Endodermal cell (in vitro differentiated cells): ENCODE data around the gene HBE1. TPM values are rescaled to one million over a fixed set of nuclear protein-coding genes. Genes with fewer than 3 reads are reported as not detected.

Experiments used
- DNase-seq: peaks from one replicate; pipeline ENCODE4 v3.0.0-alpha.2; 2017
- H3K27ac ChIP-seq: 2 replicates; pipeline ENCODE4 v1.5.1; 2013; ENCODE audit warnings: mild to moderate bottlenecking, low read depth, low read length, moderate library complexity
- H3K27me3 ChIP-seq: 2 replicates; pipeline ENCODE4 v1.6.1; 2013; ENCODE audit warnings: mild to moderate bottlenecking, low read length, moderate library complexity; ENCODE audit not compliant: insufficient read depth, control insufficient read depth, poor library complexity, severe bottlenecking
- H3K36me3 ChIP-seq: 2 replicates; pipeline ENCODE4 v1.7.0; 2013; ENCODE audit warnings: mild to moderate bottlenecking, low read length, moderate library complexity; ENCODE audit not compliant: control insufficient read depth, insufficient read depth
- H3K4me1 ChIP-seq: one replicate; pipeline ENCODE4 v1.7.0; 2013; ENCODE audit warnings: low read length; ENCODE audit not compliant: control insufficient read depth, insufficient read depth
- H3K4me3 ChIP-seq: 2 replicates; pipeline ENCODE4 v1.5.1; 2013; ENCODE audit warnings: mild to moderate bottlenecking, low read length, moderate library complexity
- H3K9ac ChIP-seq: 2 replicates; pipeline ENCODE4 v1.6.1; 2013; ENCODE audit warnings: mild to moderate bottlenecking, low read length, moderate library complexity; ENCODE audit not compliant: poor library complexity, severe bottlenecking; ENCODE audit errors: extremely low read depth
- H3K9me3 ChIP-seq: 2 replicates; pipeline ENCODE4 v1.6.1; 2013; ENCODE audit warnings: mild to moderate bottlenecking, low read length, moderate library complexity; ENCODE audit not compliant: control insufficient read depth
- H3K27ac Mint-ChIP-seq: 2 replicates; pipeline ENCODE4 v1.8.0; 2020; ENCODE audit warnings: mixed read lengths
- H3K27me3 Mint-ChIP-seq: 2 replicates; pipeline ENCODE4 v1.8.0; 2021; ENCODE audit warnings: mild to moderate bottlenecking, mixed read lengths; ENCODE audit not compliant: insufficient read depth
- H3K36me3 Mint-ChIP-seq: 2 replicates; pipeline ENCODE4 v1.8.0; 2020; ENCODE audit warnings: low read depth, mixed read lengths
- H3K4me1 Mint-ChIP-seq: 2 replicates; pipeline ENCODE4 v1.8.0; 2020; ENCODE audit warnings: mixed read lengths
- H3K4me3 Mint-ChIP-seq: 2 replicates; pipeline ENCODE4 v1.8.0; 2020; ENCODE audit warnings: mild to moderate bottlenecking, moderate library complexity, mixed read lengths
- H3K9me3 Mint-ChIP-seq: 2 replicates; pipeline ENCODE4 v1.8.0; 2020; ENCODE audit warnings: mild to moderate bottlenecking, mixed read lengths
- CTCF ChIP-seq: fragments of 200-600 bp; sonication (generic); conservative IDR thresholded peaks from 2 replicates; pipeline ENCODE4 v1.5.0; 2021; ENCODE audit warnings: antibody characterized with exemption, mild to moderate bottlenecking
- WGBS, 2 experiments: methylation state at CpG; one replicate each; pipeline versions ENCODE4 v1.1.5 to v1.1.7; 2013; ENCODE audit warnings: missing lambda C conversion rate in 2 of 2, mixed read lengths in 1 of 2; ENCODE audit not compliant: insufficient coverage in 1 of 2, insufficient read length in 1 of 2; 5-methylcytosine and 5-hydroxymethylcytosine counted together
- total RNA-seq, 2 donors: library from RNA; stranded (reverse); fragmentation: NEBNext Ultra II Directional in 1 of 2; extraction: Animal tissue kit (Norgen Biotek cat#: 25700) in 1 of 2; gene quantifications; 2 replicates in 1 of 2; 3 replicates in 1 of 2; pipeline ENCODE4 v1.2.1, GENCODE V29; 2021

Gene HBE1
- total RNA-seq, 2 donors from 2014 or later, result 0.81 to 6.1 TPM

GRCh38 chr11:5293028-5293427, 23.3 kb upstream of the HBE1 start:
- no peaks in the 10 kb centered on the region for H3K36me3 ChIP-seq
- no peak overlapping the region for H3K27ac Mint-ChIP-seq

GRCh38 chr11:5291207-5291838, 21.6 kb upstream of the HBE1 start:
- TF ChIP-seq CTCF, result peak; percentile 92
- DNase-seq, result no peak
- no peak overlapping the region for H3K4me3 ChIP-seq
- H3K9me3 ChIP-seq, result peaks cover 10% of the 10 kb centered on the region
- H3K4me1 Mint-ChIP-seq, result peaks cover 13% of the 10 kb centered on the region
- no peak overlapping the region for H3K27ac ChIP-seq
- no peaks in the 10 kb centered on the region for H3K27me3 ChIP-seq
- H3K36me3 ChIP-seq, result no peaks in the 10 kb centered on the region
- H3K36me3 Mint-ChIP-seq, result no peaks in the 10 kb centered on the region
- H3K9ac ChIP-seq, result no peak overlapping the region
- no peaks in the 10 kb centered on the region for H3K4me1 ChIP-seq
- 67 to 83% methylated on average over 1 of the region's 1 CpG for WGBS, 2 experiments
- no peaks in the 10 kb centered on the region for H3K27me3 Mint-ChIP-seq
- peaks cover 6% of the 10 kb centered on the region for H3K9me3 Mint-ChIP-seq
- no peak overlapping the region for H3K4me3 Mint-ChIP-seq
- H3K27ac Mint-ChIP-seq, result no peak overlapping the region

More at GRCh38 chr11:5293028-5293427, 23.3 kb upstream of the HBE1 start:
- Mint-ChIP-seq H3K9me3 (peaks cover 6% of the 10 kb centered on the region), H3K27me3 (no peaks in the 10 kb centered on the region), H3K4me3 (no peak overlapping the region), H3K4me1 (peaks cover 17% of the 10 kb centered on the region), H3K36me3 (no peaks in the 10 kb centered on the region)
- Histone ChIP-seq H3K9me3 (peaks cover 10% of the 10 kb centered on the region), H3K4me1 (no peaks in the 10 kb centered on the region), H3K9ac (no peak overlapping the region), H3K27ac (no peak overlapping the region), H3K4me3 (no peak overlapping the region), H3K27me3 (no peaks in the 10 kb centered on the region)
- no peak for TF ChIP-seq CTCF
- no peak for DNase-seq
- 94 to 100% methylated on average over 6 to 8 of the region's 8 CpGs for WGBS, 2 experiments

DNA sequence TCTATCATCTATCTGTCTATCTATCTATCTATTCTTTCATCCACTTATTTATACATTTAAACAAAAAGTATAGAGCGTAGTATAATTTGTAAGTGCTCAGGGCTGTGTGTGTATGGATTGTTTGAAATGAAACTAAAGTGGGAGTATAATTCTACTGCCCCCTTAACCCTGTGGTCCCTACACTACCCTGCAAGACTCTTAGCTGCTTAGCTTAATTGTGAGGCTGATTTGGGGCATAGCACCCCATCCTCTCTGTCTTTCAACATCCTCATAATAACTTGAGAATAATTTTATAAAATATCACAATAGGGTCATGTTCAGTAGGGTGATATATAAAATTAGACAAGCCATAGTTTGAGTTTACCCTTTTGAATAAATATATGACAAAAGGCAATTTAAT, 20.4 kb upstream of the HBE1 start:
- Histone ChIP-seq H3K4me1 (peaks cover 2% of the 10 kb centered on the region), H3K4me3 (no peak overlapping the region), H3K9me3 (peaks cover 10% of the 10 kb centered on the region), H3K27ac (no peak overlapping the region), H3K27me3 (no peaks in the 10 kb centered on the region), H3K9ac (no peak overlapping the region), H3K36me3 (no peaks in the 10 kb centered on the region)
- no peak overlapping the region for H3K4me3 Mint-ChIP-seq
- H3K27me3 Mint-ChIP-seq, result no peaks in the 10 kb centered on the region
- peaks cover 6% of the 10 kb centered on the region for H3K9me3 Mint-ChIP-seq
- 100% methylated on average over 1 of the region's 1 CpG; no CpG with 5 or more reads in 1 of the 2 experiments for WGBS, 2 experiments
- DNase-seq, result no peak
- H3K27ac Mint-ChIP-seq, result no peak overlapping the region
- H3K4me1 Mint-ChIP-seq, result peaks cover 17% of the 10 kb centered on the region
- no peak for TF ChIP-seq CTCF
- H3K36me3 Mint-ChIP-seq, result no peaks in the 10 kb centered on the region
